ENCODE results near the gene SNTN. TPM values are rescaled to one million over a fixed set of nuclear protein-coding genes. Genes with fewer than 3 reads are reported as not detected.

SNTN gene
- total and polyA plus RNA-seq, 8 donors, result 0.16 TPM; not detected in 7

DNA sequence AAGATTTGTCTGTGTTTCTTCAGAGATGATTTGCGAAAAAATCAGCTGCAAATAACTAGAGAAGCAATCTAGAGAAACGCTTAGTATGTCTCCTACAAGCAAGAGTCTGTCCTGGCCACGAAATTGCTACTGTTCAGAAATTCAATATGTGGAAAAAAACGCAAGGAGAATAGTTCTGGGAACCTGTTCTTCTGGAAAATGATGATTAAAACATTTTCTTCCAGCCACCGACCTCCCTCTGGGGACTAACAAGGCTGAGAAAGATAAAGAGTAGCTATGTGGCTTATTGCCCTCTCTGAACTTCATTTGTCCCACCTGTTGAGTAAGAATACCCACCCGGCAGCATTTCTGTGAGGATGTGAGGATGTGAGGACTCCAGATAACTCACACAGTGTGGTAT is 31.6 kb downstream of the SNTN start:
- no peaks in the 10 kb centered on the region for H3K4me1 ChIP-seq
- H3K27ac ChIP-seq, result no peak overlapping the region
- no peak overlapping the region for H3K4me3 ChIP-seq
- no peaks in the 10 kb centered on the region for H3K36me3 ChIP-seq
- DNase-seq, result no peak
- H3K9me3 ChIP-seq, result no peaks in the 10 kb centered on the region
- intact Hi-C loops (cut with DNase I), result no loop called here
- no peaks in the 10 kb centered on the region for H3K27me3 ChIP-seq
- TF ChIP-seq, protein P1, sequence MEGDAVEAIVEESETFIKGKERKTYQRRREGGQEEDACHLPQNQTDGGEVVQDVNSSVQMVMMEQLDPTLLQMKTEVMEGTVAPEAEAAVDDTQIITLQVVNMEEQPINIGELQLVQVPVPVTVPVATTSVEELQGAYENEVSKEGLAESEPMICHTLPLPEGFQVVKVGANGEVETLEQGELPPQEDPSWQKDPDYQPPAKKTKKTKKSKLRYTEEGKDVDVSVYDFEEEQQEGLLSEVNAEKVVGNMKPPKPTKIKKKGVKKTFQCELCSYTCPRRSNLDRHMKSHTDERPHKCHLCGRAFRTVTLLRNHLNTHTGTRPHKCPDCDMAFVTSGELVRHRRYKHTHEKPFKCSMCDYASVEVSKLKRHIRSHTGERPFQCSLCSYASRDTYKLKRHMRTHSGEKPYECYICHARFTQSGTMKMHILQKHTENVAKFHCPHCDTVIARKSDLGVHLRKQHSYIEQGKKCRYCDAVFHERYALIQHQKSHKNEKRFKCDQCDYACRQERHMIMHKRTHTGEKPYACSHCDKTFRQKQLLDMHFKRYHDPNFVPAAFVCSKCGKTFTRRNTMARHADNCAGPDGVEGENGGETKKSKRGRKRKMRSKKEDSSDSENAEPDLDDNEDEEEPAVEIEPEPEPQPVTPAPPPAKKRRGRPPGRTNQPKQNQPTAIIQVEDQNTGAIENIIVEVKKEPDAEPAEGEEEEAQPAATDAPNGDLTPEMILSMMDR (IDR thresholded peaks at IDR 0.05), result no peak
- no peak for FAIRE-seq
- ATAC-seq, result no peak
- WGBS, 2 donors, result 50 to 57% methylated on average over 6 of the region's 6 CpGs

DNA sequence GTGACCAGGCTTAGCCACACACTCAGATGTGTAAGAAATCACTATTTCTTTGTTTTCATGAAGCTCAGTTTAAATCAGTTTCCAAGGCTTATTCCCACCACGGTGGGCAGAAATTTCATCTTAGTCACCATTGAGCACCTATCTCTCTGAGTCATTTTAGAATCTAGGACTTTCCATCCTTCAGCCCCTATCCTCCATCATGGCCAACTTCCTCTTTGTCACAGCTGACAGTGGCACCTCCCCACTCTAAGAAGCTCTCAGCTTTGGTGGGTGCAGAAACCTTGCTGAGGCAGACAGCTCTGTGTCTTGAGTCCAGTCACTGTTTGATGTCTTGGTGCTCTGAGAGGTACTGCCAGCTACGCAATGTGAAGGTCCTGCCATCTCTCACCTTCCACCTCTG is 32.9 kb downstream of the SNTN start:
- no peak for FAIRE-seq
- Histone ChIP-seq H3K9me3 (no peaks in the 10 kb centered on the region), H3K27ac (no peak overlapping the region), H3K4me1 (no peaks in the 10 kb centered on the region), H3K27me3 (no peaks in the 10 kb centered on the region), H3K4me3 (no peak overlapping the region), H3K36me3 (no peaks in the 10 kb centered on the region)
- no peak for ATAC-seq
- intact Hi-C loops (cut with DNase I), result no loop called here
- TF ChIP-seq, protein P1 (IDR thresholded peaks at IDR 0.05), result no peak
- 95 to 100% methylated on average over 2 of the region's 2 CpGs for WGBS, 2 donors
- DNase-seq, result no peak

DNA sequence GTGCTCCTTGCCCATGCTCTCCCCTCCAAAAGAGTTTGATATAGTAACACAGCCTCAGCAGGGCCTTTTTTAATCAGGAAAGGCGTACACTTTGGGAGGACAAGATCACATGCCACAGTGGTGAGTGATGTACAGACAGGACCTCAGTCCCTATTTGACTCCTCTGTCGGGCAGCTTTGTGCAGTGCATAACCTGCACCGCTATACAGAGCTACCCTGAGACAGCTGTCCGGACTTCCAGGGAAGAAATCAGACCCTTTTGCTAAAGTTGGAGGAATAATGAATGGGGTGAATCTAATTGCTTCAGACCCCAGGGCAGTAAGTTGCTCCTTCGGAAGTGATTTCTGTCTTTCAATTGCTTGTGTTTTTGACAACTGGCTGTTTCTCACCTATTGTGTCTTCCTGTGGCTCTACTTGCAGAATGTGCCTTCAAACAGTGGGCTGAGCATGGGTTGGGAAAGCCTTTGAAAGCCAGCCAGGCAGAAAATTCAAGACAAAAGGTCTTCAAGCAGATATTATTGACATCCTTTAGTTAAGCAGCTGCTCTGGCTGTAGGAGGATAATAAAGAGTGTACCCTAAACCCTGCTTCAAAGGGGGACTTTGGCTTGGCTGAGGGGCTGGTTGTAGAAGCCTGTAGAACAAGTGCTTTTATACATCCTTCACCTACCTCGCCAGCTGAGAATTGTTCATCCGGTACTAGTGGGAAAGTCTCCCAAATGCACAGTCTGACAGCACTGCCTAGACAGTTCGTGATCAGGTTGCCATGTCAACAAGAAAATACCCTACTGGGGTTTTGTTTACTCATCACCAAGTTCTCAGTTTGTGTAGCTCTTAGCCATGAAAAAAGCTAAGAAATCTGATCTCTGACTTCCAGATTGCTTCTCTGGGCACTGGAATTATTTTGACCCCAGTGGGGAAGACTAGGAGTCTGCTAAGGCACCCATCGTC is 35.1 kb downstream of the SNTN start:
- no peak for FAIRE-seq
- no peaks in the 10 kb centered on the region for H3K36me3 ChIP-seq
- no peak overlapping the region for H3K4me3 ChIP-seq
- 84 to 90% methylated on average over 9 of the region's 9 CpGs for WGBS, 2 donors
- H3K27me3 ChIP-seq, result no peaks in the 10 kb centered on the region
- H3K4me1 ChIP-seq, result no peaks in the 10 kb centered on the region
- no peak overlapping the region for H3K27ac ChIP-seq
- TF ChIP-seq, protein P1 (IDR thresholded peaks at IDR 0.05), result no peak
- intact Hi-C loops (cut with DNase I), result no loop called here
- H3K9me3 ChIP-seq, result no peaks in the 10 kb centered on the region
- DNase-seq, result no peak
- no peak for ATAC-seq

DNA sequence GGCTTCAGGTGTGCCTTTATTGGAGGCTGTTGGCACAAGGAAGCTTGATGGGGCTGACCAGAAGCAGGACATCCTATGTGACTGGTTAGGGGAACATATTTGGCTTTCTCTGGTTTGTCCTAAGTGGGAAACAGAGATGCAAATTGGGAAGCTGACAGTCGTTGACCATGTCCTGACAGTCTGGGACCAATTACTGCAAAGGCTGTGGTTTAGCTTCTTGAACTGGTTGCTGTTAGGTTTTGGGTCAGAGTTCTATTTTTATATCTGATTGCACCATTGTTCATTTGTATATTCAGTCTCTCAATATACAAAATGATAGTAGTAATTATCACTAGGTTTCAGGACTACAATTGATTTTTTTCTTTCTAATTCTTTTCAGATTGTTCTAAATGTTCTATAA is 36.8 kb downstream of the SNTN start:
- no peaks in the 10 kb centered on the region for H3K9me3 ChIP-seq
- no peaks in the 10 kb centered on the region for H3K27me3 ChIP-seq
- WGBS, 2 donors, result 61 to 64% methylated on average over 1 of the region's 1 CpG
- no peak overlapping the region for H3K4me3 ChIP-seq
- intact Hi-C loops (cut with DNase I), result no loop called here
- FAIRE-seq (no peak), DNase-seq (no peak), ATAC-seq (no peak)
- no peaks in the 10 kb centered on the region for H3K36me3 ChIP-seq
- H3K4me1 ChIP-seq, result no peaks in the 10 kb centered on the region
- TF ChIP-seq, protein P1 (IDR thresholded peaks at IDR 0.05), result no peak
- H3K27ac ChIP-seq, result no peak overlapping the region

DNA sequence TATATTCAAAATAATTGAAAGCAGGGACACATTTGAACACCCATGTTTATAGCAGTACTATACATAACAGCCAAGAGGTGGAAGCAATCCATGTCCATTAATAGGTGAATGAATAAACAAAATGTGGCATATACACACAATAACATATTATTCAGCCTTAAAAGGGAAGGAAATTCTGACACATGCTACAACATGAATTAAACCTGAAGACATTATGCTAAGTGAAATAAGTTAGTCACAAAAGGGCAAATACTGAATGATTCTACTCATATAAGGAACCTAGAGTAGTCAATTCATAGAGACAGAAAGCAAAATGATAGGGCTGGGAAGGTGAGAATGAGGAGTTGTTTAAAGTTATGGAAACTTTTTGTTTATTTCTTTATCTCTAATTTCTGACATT is 40.9 kb downstream of the SNTN start:
- no peaks in the 10 kb centered on the region for H3K36me3 ChIP-seq
- DNase-seq (no peak), ATAC-seq (no peak), FAIRE-seq (no peak)
- no peak overlapping the region for H3K4me3 ChIP-seq
- H3K27ac ChIP-seq, result no peak overlapping the region
- no peaks in the 10 kb centered on the region for H3K9me3 ChIP-seq
- intact Hi-C loops (cut with DNase I), result no loop called here
- H3K4me1 ChIP-seq, result no peaks in the 10 kb centered on the region
- TF ChIP-seq, protein P1 (IDR thresholded peaks at IDR 0.05), result no peak
- no peaks in the 10 kb centered on the region for H3K27me3 ChIP-seq
